K562 (cell line): Measurements from ENCODE around the gene PAF1. TPM values are rescaled to one million over a fixed set of nuclear protein-coding genes. Genes with fewer than 3 reads are reported as not detected.

Experiments used
- C11orf30 ChIP-seq: fragments of 450-650 bp; IDR thresholded peaks from 2 replicates; pipeline ENCODE4 v1.6.1; 2016; ENCODE audit warnings: low read depth, mild to moderate bottlenecking
- CC2D1A ChIP-seq: fragments of 450-650 bp; IDR thresholded peaks from 2 replicates; pipeline ENCODE4 v1.6.1; 2017; ENCODE audit warnings: mild to moderate bottlenecking
- GABPB2 ChIP-seq: fragments of 250-450 bp; sonication (Bioruptor Pico); conservative IDR thresholded peaks from 2 replicates; pipeline ENCODE4 v1.5.1; 2021; ENCODE audit warnings: mild to moderate bottlenecking
- HNRNPH1 ChIP-seq: fragments of 200-400 bp; formaldehyde crosslinking; optimal IDR thresholded peaks from 2 replicates; pipeline ENCODE3; 2017; ENCODE audit warnings: low read depth, mild to moderate bottlenecking, low read length, moderate library complexity
- HNRNPK ChIP-seq: fragments of 200-400 bp; formaldehyde crosslinking; IDR thresholded peaks from one replicate; pipeline ENCODE4 v1.6.1; 2018; ENCODE audit warnings: mild to moderate bottlenecking, low read depth, low read length; ENCODE audit not compliant: poor library complexity, severe bottlenecking
- KDM4B ChIP-seq, 2 experiments: fragments of 450-650 bp in 1 of 2; sonication (generic) in 1 of 2; IDR thresholded peaks; 2 replicates each; pipeline ENCODE4 v1.6.1; 2016 to 2017; ENCODE audit warnings: borderline replicate concordance in 2 of 2, antibody characterized with exemption in 1 of 2, low read depth in 1 of 2, mild to moderate bottlenecking in 1 of 2
- KLF16 ChIP-seq: IDR thresholded peaks from 2 replicates; pipeline ENCODE4 v1.6.1; 2016; ENCODE audit warnings: antibody characterized with exemption
- NFATC3 ChIP-seq: fragments of 450-650 bp; IDR thresholded peaks from 2 replicates; pipeline ENCODE4 v1.6.1; 2017; ENCODE audit warnings: mild to moderate bottlenecking
- ZBTB8A ChIP-seq: fragments of 450-650 bp; IDR thresholded peaks from 2 replicates; pipeline ENCODE4 v1.6.1; 2018; ENCODE audit warnings: mild to moderate bottlenecking, moderate library complexity; ENCODE audit not compliant: partially characterized antibody
- ZNF431 ChIP-seq: sonication (generic); formaldehyde crosslinking; IDR thresholded peaks from 2 replicates; pipeline ENCODE4 v1.8.0; 2022; ENCODE audit warnings: mild to moderate bottlenecking, missing genetic modification reagents
- ZNF699 ChIP-seq: fragments of 250-450 bp; sonication (Bioruptor Pico); IDR thresholded peaks from 2 replicates; pipeline ENCODE4 v1.8.0; 2021; ENCODE audit warnings: mild to moderate bottlenecking, moderate library complexity; ENCODE audit not compliant: insufficient replicate concordance
- polyA plus RNA-seq, 8 experiments: library from polyadenylated mRNA; depleted of rRNA in 4 of 8; stranded (reverse) in 5 of 8; unstranded in 3 of 8; fragments of >200 nt; fragmentation: Nextera tagmentation in 2 of 8; fragmentation: Illumina TruSeq in 1 of 8; extraction: Ambion mirVana in 2 of 8; extraction: Trizol in 1 of 8; gene quantifications; 2 replicates each; pipeline versions ENCODE4 v1.2.1 to v1.2.3, GENCODE V29; 2011 to 2014; ENCODE audit warnings: inconsistent platforms in 1 of 8, missing spikeins in 1 of 8
- total RNA-seq, 7 experiments: library from RNA; depleted of rRNA in 6 of 7; stranded (reverse); fragments of >200 nt in 6 of 7; fragmentation: Illumina TruSeq in 2 of 7; extraction: Trizol in 2 of 7; gene quantifications; 2 replicates each; pipeline versions ENCODE4 v1.2.1 to v1.2.3, GENCODE V29; 2011 to 2021; ENCODE audit warnings: low replicate concordance in 1 of 7
- TF ChIP-seq, protein P1 (sequence below): sonication (generic); IDR thresholded peaks from 2 replicates; pipeline ENCODE4 v1.6.1; 2016
- TF ChIP-seq, protein P2 (sequence below): fragments of 200-800 bp; sonication (Bioruptor generic); IDR thresholded peaks from 2 replicates; pipeline ENCODE4 v1.6.1; 2017; ENCODE audit warnings: missing genetic modification characterization, missing compliant biosample characterization

PAF1 gene
- total and polyA plus RNA-seq, 9 of the 15 experiments (the other 6 are each of a cell fraction or from before 2014, with no cell fraction given), result 1.5 to 45.0 (median 33.8) TPM

DNA sequence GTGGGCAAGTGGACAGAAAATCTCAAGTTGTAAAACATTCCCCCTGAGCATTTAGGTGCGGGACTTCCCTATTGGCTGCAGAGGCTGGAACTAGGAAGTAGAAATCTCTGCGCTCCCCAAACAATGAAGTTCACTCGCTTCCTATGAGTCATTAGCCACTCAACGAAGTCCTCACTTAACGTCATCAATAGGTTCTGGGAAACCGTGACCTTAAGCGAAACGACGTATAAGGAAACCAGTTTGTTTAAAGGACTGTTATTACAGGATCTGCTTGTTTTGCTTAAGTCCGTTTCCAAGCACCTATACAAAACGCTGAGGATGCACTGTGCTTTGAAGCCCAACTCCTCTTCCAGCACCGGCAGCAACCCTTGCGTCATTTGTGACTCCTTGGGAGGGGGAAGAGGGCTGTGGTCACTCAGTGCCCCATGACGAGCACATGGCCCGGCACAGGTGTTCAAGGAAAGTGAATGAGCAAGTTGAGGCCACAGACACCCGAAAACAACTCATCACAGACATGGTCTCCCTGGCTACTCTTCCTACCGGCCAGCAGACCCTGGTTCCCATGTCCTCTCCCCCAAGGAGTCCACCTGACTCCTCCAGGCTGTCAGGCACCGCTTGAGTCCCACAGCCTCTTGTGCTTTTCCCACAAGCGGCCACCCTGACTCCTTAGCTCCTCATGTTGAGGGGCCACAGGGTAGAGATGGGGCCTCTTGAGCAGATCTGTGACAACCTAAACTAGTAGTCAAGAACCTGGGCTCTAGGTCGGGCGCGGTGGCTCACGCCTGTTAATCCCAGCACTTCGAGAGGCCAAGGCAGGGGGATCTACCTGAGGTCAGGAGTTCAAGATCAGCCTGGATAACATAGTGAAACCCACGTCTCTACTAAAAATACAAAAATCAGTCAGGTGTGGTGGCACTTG lies 40.0 kb upstream of the PAF1 start (continued):
- no peak for TF ChIP-seq ZNF699 (CRISPR knock-in tag)
- no peak for TF ChIP-seq GABPB2
- no peak for TF ChIP-seq NFATC3
- TF ChIP-seq CC2D1A, result no peak; the same call in 1 of the 2 replicates
- TF ChIP-seq KLF16, result no peak
- TF ChIP-seq KDM4B (IDR thresholded peaks at IDR 0.05; ENCODE audit: borderline replicate concordance in 2 of 2, low read depth in 1 of 2), result no peak
- TF ChIP-seq C11orf30, result peak; percentile 64; the same call in 1 of the 2 replicates
- no peak for TF ChIP-seq ZNF431 (CRISPR knock-in tag)
- TF ChIP-seq HNRNPK, result no peak
- TF ChIP-seq, protein P1, sequence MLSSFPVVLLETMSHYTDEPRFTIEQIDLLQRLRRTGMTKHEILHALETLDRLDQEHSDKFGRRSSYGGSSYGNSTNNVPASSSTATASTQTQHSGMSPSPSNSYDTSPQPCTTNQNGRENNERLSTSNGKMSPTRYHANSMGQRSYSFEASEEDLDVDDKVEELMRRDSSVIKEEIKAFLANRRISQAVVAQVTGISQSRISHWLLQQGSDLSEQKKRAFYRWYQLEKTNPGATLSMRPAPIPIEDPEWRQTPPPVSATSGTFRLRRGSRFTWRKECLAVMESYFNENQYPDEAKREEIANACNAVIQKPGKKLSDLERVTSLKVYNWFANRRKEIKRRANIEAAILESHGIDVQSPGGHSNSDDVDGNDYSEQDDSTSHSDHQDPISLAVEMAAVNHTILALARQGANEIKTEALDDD, result no peak
- no peak for TF ChIP-seq HNRNPH1
- TF ChIP-seq ZBTB8A, result no peak
- TF ChIP-seq, protein P2, sequence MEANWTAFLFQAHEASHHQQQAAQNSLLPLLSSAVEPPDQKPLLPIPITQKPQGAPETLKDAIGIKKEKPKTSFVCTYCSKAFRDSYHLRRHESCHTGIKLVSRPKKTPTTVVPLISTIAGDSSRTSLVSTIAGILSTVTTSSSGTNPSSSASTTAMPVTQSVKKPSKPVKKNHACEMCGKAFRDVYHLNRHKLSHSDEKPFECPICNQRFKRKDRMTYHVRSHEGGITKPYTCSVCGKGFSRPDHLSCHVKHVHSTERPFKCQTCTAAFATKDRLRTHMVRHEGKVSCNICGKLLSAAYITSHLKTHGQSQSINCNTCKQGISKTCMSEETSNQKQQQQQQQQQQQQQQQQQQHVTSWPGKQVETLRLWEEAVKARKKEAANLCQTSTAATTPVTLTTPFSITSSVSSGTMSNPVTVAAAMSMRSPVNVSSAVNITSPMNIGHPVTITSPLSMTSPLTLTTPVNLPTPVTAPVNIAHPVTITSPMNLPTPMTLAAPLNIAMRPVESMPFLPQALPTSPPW (CRISPR knock-in tag), result peak; percentile 46
